GM12878 (cell line): ENCODE data around the gene ANAPC5. TPM values are rescaled to one million over a fixed set of nuclear protein-coding genes. Genes with fewer than 3 reads are reported as not detected.

Experiments used
- CBX3 ChIP-seq: fragments of 200-600 bp; sonication (generic); IDR thresholded peaks from 2 replicates; pipeline ENCODE4 v1.6.1; 2016; ENCODE audit warnings: low read depth, borderline replicate concordance
- EED ChIP-seq: sonication (generic); IDR thresholded peaks from 2 replicates; pipeline ENCODE4 v1.6.1; 2016; ENCODE audit warnings: antibody characterized with exemption, low read depth
- FOS ChIP-seq: IDR thresholded peaks from 3 replicates; pipeline ENCODE4 v1.6.1; 2011; ENCODE audit warnings: borderline replicate concordance; ENCODE audit not compliant: insufficient read length; ENCODE audit errors: extremely low read depth
- FOXK2 ChIP-seq: fragments of 450-650 bp; IDR thresholded peaks from 2 replicates; pipeline ENCODE4 v1.6.1; 2017; ENCODE audit warnings: mild to moderate bottlenecking, moderate library complexity
- HCFC1 ChIP-seq: fragments of 150-350 bp; IDR thresholded peaks from 2 replicates; pipeline ENCODE4 v1.6.1; 2014; ENCODE audit warnings: low read length
- HDAC2 ChIP-seq: fragments of 200-600 bp; sonication (generic); IDR thresholded peaks from 2 replicates; pipeline ENCODE4 v1.6.1; 2017
- MLLT1 ChIP-seq: fragments of 450-650 bp; IDR thresholded peaks from 2 replicates; pipeline ENCODE4 v1.6.1; 2016; ENCODE audit warnings: mild to moderate bottlenecking
- NFYB ChIP-seq: IDR thresholded peaks from 2 replicates; pipeline ENCODE4 v1.6.1; 2011; ENCODE audit warnings: low read depth, mild to moderate bottlenecking, low read length, improper control_type of control experiment, moderate library complexity; ENCODE audit not compliant: insufficient read depth
- PBX3 ChIP-seq: IDR thresholded peaks from 2 replicates; pipeline ENCODE4 v1.6.1; 2011; ENCODE audit warnings: mild to moderate bottlenecking, low read depth, low read length, moderate library complexity; ENCODE audit not compliant: insufficient replicate concordance
- RELA ChIP-seq: fragments of 450-650 bp; IDR thresholded peaks from 2 replicates; pipeline ENCODE4 v1.8.0; 2014; ENCODE audit warnings: borderline replicate concordance; ENCODE audit not compliant: partially characterized antibody
- SMAD5 ChIP-seq: IDR thresholded peaks from 2 replicates; pipeline ENCODE4 v1.6.1; 2016; ENCODE audit warnings: antibody characterized with exemption, low read depth
- SREBF2 ChIP-seq: IDR thresholded peaks from 2 replicates; pipeline ENCODE4 v1.6.1; 2012; ENCODE audit warnings: mild to moderate bottlenecking, low read length
- ZBED1 ChIP-seq: IDR thresholded peaks from 2 replicates; pipeline ENCODE4 v1.6.1; 2016; ENCODE audit warnings: borderline replicate concordance
- ZNF24 ChIP-seq: fragments of 450-650 bp; IDR thresholded peaks from 2 replicates; pipeline ENCODE4 v1.6.1; 2017; ENCODE audit warnings: antibody characterized with exemption, mild to moderate bottlenecking
- polyA plus RNA-seq, 11 experiments: library from polyadenylated mRNA; depleted of rRNA in 4 of 11; unstranded in 6 of 11; stranded (reverse) in 5 of 11; fragments of >200 nt; fragmentation: Nextera tagmentation in 4 of 11; fragmentation: Illumina TruSeq in 1 of 11; extraction: Ambion mirVana in 4 of 11; extraction: Trizol in 1 of 11; gene quantifications; 1 replicate in 1 of 11; 2 replicates in 10 of 11; pipeline versions ENCODE4 v1.2.1 to v1.2.3, GENCODE V29; 2011 to 2016; ENCODE audit warnings: inconsistent platforms in 2 of 11, missing spikeins in 2 of 11, low read depth in 1 of 11
- total RNA-seq, 4 experiments: library from RNA; depleted of rRNA in 3 of 4; stranded (reverse); fragments of >200 nt in 3 of 4; fragmentation: Illumina TruSeq in 1 of 4; extraction: Trizol in 1 of 4; gene quantifications; 2 replicates each; pipeline versions ENCODE4 v1.2.1 to v1.2.3, GENCODE V29; 2013 to 2021
- TF ChIP-seq, protein P1 (sequence below): IDR thresholded peaks from 2 replicates; pipeline ENCODE4 v1.6.1; 2012; ENCODE audit warnings: low read depth, low read length, improper control_type of control experiment
- TF ChIP-seq, protein P2 (sequence below): fragments of 450-650 bp; IDR thresholded peaks from 2 replicates; pipeline ENCODE4 v1.6.1; 2018; ENCODE audit warnings: borderline replicate concordance, mild to moderate bottlenecking; ENCODE audit not compliant: partially characterized antibody
- TF ChIP-seq, protein P3 (sequence below): fragments of 450-650 bp; conservative IDR thresholded peaks from 2 replicates; pipeline ENCODE4 v1.6.1; 2017; ENCODE audit warnings: mild to moderate bottlenecking, moderate library complexity

The ANAPC5 gene
- total and polyA plus RNA-seq, 10 of the 15 experiments (the other 5 are each of a cell fraction or from before 2014, with no cell fraction given), result 102 to 227 (median 166) TPM

DNA sequence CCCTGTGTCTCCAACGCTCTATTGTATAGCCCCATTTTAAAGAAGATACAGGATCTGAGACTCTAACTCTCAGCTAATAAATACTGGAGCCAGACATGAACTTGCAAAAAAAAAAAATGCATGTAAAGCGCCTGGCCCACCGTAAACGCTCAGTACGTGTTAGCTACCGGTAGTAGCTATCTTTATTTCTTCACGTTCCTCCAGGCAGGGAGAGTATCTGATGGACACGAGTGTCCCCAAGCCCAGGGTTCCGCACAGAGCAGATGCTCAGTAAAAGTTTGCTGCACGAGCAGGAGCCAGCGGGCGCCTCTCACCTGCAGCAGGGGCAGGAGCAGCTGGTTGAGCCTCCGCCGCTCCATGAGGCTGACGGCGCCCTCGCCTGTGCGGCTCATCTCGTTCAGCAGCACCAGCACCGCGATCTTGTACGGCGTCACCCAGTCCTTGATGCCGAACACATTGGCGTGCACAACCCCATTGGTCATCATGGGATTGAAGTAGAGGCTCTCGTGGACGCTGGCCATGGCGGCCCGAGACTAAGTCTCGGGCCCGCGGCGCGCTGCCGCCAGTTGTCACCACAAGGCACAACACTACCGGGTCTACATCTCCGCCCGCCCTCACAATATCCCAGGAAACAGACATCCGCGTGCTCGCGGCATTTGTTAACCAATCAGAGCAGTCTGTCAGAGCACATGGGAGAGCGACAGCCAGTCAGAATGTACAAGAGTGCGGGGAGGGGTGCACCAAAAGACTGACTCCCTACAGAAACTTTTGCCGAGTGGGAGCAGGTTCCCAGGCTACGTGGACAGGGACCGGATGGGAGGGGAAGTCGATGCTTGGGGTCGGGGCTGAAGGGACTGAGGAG is at the start of gene ANAPC5 (continued):
- TF ChIP-seq, protein P1, sequence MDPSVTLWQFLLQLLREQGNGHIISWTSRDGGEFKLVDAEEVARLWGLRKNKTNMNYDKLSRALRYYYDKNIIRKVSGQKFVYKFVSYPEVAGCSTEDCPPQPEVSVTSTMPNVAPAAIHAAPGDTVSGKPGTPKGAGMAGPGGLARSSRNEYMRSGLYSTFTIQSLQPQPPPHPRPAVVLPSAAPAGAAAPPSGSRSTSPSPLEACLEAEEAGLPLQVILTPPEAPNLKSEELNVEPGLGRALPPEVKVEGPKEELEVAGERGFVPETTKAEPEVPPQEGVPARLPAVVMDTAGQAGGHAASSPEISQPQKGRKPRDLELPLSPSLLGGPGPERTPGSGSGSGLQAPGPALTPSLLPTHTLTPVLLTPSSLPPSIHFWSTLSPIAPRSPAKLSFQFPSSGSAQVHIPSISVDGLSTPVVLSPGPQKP, result peak; percentile 53; the same call in 1 of the 2 replicates
- TF ChIP-seq PBX3 (peak; percentile 30), ZNF24 (no peak), RELA (peak; percentile 3), FOXK2 (peak; percentile 76), SREBF2 (0 out of 2 replicates have a peak, but pooled peaks have one; percentile 11), NFYB (peak; percentile 98), ZBED1 (no peak), FOS (peak; percentile 81), SMAD5 (peak; percentile 89), HCFC1 (peak; percentile 81), MLLT1 (peak; percentile 83; the same call in 1 of the 2 replicates), EED (peak; percentile 45), HDAC2 (no peak), CBX3 (no peak)
- TF ChIP-seq, protein P2, sequence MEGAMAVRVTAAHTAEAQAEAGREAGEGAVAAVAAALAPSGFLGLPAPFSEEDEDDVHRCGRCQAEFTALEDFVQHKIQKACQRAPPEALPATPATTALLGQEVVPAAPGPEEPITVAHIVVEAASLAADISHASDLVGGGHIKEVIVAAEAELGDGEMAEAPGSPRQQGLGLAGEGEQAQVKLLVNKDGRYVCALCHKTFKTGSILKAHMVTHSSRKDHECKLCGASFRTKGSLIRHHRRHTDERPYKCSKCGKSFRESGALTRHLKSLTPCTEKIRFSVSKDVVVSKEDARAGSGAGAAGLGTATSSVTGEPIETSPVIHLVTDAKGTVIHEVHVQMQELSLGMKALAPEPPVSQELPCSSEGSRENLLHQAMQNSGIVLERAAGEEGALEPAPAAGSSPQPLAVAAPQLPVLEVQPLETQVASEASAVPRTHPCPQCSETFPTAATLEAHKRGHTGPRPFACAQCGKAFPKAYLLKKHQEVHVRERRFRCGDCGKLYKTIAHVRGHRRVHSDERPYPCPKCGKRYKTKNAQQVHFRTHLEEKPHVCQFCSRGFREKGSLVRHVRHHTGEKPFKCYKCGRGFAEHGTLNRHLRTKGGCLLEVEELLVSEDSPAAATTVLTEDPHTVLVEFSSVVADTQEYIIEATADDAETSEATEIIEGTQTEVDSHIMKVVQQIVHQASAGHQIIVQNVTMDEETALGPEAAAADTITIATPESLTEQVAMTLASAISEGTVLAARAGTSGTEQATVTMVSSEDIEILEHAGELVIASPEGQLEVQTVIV, result peak; percentile 73
- TF ChIP-seq, protein P3, sequence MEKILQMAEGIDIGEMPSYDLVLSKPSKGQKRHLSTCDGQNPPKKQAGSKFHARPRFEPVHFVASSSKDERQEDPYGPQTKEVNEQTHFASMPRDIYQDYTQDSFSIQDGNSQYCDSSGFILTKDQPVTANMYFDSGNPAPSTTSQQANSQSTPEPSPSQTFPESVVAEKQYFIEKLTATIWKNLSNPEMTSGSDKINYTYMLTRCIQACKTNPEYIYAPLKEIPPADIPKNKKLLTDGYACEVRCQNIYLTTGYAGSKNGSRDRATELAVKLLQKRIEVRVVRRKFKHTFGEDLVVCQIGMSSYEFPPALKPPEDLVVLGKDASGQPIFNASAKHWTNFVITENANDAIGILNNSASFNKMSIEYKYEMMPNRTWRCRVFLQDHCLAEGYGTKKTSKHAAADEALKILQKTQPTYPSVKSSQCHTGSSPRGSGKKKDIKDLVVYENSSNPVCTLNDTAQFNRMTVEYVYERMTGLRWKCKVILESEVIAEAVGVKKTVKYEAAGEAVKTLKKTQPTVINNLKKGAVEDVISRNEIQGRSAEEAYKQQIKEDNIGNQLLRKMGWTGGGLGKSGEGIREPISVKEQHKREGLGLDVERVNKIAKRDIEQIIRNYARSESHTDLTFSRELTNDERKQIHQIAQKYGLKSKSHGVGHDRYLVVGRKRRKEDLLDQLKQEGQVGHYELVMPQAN, result peak; percentile 92
